ENCODE results near the gene DIP2C. TPM values are rescaled to one million over a fixed set of nuclear protein-coding genes. Genes with fewer than 3 reads are reported as not detected.

Gene DIP2C
- total RNA-seq, 1 experiment from 2014 or later: 10.7 TPM

DNA sequence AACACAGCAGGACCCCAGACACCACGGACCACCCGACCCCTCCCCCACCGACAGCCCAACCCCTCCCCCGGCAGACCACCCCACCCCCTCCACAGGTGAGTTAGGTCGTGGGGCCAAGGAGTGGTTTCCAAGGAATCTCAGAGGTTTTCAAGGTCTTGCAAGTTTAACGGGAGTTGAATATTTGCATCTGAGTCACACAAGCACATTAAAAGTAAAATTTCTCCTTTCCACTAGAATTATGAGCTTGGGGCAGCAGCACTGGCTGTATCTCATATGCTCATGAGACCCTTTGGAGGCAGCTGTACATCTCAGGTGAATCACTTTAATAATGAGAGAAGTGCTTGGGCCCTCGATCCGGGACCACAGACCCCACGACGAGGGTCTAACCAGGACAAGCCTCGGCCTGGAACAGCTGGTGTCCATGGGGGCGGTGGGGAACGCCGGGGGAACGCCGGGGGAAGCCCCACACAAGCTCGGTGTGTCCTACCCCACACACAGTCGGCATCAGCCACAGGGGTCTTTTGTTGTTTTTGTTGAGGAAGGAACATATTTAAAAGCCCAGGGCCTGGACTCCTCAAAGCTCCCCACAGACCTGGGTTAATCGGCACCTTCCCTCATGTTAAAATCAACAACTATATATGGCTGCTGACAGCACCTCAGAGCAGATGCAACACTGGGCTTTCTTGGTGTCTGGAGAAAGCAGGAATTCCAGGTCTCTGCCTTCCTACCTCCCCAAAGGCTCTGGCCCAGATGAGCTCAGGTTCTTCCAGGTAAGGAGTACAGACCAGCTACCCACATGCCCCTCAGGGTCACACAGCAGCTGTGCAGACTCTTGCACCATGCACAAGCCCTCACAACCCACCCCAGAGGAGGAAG is 130.3 kb downstream of the DIP2C start:
- Histone ChIP-seq H3K27me3 (no peaks in the 10 kb centered on the region), H3K36me3 (no peaks in the 10 kb centered on the region), H3K4me3 (no peak overlapping the region), H3K9me3 (peaks cover 3% of the 10 kb centered on the region; the same call in 1 of the 2 replicates)
- no peak for DNase-seq

DNA sequence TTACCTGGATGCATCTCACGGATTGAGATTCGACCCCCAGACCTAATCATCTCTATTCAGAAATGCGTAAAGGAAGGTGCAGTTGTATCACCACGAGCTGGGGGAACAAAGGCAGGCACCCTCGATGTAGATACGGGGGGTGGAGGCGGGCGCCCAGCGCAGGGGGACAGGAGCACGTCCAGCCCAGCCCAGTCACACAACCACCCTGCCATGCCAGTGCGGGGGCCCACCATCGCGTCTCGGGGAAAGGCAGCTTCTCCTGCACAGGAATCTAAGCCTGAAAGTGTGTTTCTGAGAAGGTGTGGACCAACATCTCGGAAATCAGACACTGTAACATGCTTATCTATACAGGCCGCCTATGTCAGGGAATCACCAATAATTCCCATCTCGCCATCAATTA is 131.1 kb downstream of the DIP2C start:
- H3K4me3 ChIP-seq: no peak overlapping the region
- DNase-seq: no peak
- H3K27me3 ChIP-seq: no peaks in the 10 kb centered on the region
- H3K36me3 ChIP-seq: no peaks in the 10 kb centered on the region
- H3K9me3 ChIP-seq: no peaks in the 10 kb centered on the region

DNA sequence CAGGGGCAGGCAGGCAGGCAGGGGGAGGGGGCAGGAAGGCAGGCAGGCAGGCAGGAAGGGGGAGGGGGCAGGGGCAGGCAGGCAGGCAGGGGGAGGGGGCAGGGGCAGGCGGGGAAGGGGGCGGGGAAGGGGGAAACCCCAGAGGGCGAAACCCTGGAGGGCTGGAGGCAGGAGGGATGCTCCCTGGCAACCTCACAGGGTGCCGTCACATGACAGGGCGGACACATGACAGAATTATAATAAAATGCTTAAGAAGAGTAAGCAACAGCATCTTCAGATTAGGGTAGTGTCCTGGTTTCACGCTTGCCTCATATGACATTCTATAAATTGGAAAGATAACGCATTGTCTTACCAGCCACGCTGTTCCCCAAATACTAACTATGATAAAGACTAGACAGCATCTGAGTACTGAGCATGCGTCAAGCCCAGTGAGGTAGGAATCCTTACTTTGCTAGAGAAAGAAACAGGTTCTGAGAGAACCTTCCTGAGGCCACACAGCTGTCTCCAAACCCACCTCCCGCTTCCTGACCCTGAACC is 131.6 kb downstream of the DIP2C start:
- H3K9me3 ChIP-seq: no peaks in the 10 kb centered on the region
- DNase-seq: no peak
- H3K36me3 ChIP-seq: no peaks in the 10 kb centered on the region
- H3K27me3 ChIP-seq: no peaks in the 10 kb centered on the region
- H3K4me3 ChIP-seq: no peak overlapping the region

DNA sequence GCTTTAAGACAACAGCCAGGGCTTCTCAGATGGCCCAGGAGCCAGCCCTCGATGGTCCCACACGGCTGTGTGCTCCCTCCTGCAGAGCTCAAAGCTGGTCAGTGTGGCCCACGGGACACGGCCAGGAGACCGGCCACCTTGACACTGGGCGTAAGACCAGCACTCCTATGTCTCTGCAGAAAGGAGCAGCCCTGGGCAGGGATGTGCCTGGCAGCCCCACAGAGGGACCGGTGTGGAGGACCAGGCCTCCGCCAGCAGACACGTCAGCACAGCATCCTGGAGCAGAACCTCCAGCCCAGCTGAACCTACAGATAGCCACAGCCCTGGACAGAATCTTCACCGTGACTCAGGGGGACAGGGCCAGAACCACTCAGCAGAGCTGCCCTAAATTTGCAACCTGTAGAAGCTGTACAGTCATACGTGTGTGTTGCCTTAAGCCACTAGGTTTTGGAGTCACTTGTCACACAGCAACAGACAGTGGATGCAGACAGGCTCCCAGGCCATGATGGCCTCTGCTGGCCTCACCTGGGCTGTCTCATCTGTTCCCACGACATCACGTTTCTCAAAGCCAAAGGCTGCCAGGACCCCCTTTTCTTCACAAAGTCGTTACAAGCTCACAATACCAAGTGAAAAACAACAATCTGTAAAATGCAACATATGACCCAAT is 132.4 kb downstream of the DIP2C start:
- DNase-seq: no peak
- H3K4me3 ChIP-seq: no peak overlapping the region
- H3K36me3 ChIP-seq: no peaks in the 10 kb centered on the region
- no peaks in the 10 kb centered on the region for H3K27me3 ChIP-seq
- no peaks in the 10 kb centered on the region for H3K9me3 ChIP-seq

DNA sequence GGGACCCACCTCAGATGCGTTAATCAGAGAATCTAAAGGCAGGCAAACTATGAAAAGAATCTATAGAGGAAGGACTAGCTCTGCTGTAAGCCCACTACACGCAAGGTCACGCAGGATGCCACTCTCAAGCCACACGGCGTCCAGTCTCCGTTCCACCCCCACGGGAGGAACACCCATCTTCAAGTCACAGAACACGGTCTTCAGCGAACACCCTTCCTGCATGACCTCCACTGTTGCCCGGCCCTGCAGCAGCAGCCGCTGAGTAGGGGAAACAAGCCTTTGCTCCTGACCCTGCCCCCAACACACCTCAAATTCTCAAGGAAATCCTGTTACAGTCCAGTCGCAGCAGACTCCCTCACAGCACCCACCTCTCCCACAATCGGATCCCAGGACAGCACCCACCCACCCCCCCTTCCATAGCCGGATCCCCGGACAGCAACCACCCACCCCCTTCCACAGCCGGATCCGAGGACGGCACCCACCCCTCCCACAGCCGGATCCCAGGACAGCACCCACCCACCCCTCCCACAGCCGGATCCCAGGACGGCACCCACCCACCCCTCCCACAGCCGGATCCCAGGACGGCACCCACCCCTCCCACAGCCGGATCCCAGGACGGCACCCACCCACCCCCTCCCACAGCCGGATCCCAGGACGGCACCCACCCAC is 133.7 kb downstream of the DIP2C start:
- no peaks in the 10 kb centered on the region for H3K27me3 ChIP-seq
- no peaks in the 10 kb centered on the region for H3K36me3 ChIP-seq
- H3K9me3 ChIP-seq: no peaks in the 10 kb centered on the region
- no peak for DNase-seq
- H3K4me3 ChIP-seq: no peak overlapping the region

DNA sequence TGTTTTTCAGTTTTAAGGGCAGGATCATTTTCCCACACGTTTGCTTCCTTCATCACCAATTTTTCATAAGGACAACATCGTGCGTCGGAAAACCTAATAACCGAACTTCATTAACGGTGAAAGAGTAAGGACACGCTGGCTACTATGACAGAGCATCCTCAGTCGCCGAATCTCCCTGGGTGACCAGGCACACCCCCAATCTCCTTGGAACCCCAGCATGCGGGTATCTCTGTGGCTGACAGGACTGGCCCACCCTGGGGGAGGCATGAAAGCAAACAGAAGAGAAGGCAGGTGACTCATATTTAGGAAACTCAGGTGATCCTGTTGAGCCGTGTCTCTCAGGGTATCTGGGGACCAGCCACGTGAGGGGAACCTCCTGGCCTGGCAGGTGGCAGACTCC is 134.2 kb downstream of the DIP2C start:
- DNase-seq: no peak
- Histone ChIP-seq H3K36me3 (no peaks in the 10 kb centered on the region), H3K4me3 (no peak overlapping the region)

DNA sequence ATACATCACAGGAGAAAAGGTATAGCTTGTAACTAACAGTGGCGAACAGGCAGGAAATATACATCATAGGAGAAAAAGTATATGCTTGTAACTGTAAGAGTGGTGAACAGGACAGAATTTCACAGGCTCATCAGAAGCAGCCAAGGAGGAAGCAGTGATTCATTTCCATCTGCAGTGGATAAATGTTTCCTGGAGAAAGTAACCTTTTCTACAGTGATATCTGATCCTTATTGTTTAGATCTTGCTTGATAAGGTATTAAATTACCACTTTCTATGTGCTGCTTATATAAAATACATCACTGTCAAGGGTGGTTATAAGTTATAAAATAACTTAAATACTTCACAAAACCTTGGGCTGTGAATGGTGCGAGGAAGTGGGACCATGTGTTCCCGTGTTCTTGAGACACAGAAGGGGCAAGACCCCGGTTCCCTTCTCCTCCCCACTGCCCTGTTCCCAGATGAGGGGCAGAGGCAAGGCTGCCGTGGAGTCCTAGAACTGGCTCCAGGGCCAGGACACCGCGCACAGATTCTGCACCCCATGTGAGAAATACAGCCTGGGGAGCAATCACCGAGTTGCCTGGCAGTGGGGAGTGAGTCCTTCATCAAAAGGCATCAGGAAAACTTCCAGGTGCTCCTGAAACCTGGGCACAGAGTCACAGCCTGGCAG is 135.2 kb downstream of the DIP2C start:
- Histone ChIP-seq H3K9me3 (no peaks in the 10 kb centered on the region), H3K27me3 (no peaks in the 10 kb centered on the region), H3K36me3 (no peaks in the 10 kb centered on the region), H3K4me3 (no peak overlapping the region)
- no peak for DNase-seq

More for the DNA sequence above, 134.2 kb downstream of the DIP2C start:
- H3K9me3 ChIP-seq: no peaks in the 10 kb centered on the region
- no peaks in the 10 kb centered on the region for H3K27me3 ChIP-seq

DNA sequence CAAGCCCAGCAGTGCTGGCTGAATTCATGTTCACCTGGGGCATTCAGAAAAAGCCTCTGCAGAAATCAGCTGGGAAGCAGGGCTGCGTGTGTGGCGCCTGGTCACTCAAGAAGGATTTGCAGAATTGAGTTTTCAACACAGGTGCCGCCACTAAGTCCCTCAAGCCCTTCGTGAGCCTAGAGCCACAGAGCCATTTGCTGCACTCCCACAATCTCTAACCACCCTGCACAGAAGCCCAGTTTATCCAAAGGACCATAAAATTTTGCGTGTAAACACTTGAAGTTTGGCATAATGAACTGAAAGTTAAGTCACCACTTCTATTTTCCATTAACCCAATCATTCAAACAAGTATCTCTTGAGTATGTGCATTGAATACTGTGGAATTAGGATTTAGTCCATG is 136.2 kb downstream of the DIP2C start:
- Histone ChIP-seq H3K4me3 (no peak overlapping the region), H3K36me3 (no peaks in the 10 kb centered on the region), H3K27me3 (no peaks in the 10 kb centered on the region), H3K9me3 (no peaks in the 10 kb centered on the region)
- no peak for DNase-seq

DNA sequence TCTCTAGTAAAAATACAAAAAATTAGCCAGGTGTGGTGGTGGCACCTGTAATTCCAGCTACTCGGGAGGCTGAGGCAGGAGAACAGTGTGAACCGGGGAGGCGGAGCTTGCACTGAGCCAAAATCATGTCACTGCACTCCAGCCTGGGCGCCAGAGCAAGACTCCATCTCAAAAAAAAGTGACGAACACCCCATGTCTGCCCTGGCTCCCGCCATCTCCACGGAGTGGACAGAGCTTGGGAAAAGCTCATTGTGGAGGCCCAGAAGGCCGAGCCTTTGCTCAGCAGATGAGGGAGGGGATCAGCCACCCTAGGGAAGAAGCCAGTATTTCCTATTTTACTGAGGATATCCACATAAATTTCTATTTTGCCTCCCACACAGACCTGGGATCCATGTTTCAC is 136.8 kb downstream of the DIP2C start:
- Histone ChIP-seq H3K9me3 (no peaks in the 10 kb centered on the region), H3K27me3 (no peaks in the 10 kb centered on the region), H3K36me3 (no peaks in the 10 kb centered on the region), H3K4me3 (no peak overlapping the region)
- DNase-seq: no peak

DNA sequence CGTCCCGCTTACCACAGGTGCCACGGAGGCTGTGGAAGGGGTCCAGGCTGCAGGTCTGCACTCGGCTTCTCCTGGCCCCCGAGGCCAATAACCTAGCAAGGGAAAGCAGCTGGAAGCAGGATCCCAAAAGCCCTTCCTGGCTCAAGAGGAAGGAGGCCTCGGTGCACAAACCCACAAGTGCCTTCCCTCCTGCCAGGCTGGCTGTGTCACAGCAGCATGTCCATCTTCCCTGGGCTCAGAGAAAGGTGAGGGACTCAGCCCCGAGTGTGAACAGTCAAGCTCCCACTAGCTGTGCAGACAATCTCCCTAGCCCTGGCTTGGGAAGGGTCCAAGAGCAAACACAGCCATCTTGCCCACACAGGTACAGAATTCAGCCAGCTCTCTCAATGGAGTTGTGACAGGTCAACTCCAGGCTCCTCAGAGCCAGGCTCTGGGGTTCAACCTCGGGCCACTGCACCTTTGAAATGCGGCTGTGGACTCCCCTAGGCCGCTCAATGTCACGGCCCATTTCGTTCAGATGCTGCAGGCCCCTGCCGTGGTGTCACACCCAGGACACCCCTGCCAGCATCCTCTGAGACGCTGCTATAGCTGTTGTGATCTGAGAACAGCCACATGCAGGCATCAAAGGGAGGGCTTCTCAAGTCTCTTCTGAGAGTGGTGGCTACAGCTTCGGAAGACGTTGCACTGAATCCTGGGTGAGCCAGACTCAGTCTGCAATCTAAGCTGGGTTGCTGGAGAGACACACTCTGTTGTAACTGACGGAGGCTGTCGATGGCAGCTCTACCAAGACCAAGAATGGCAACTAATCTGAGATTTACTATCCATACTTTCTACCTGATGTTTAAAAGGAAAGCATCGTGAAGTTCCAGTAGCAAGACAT is 137.9 kb downstream of the DIP2C start:
- Histone ChIP-seq H3K27me3 (no peaks in the 10 kb centered on the region), H3K4me3 (no peak overlapping the region), H3K9me3 (no peaks in the 10 kb centered on the region), H3K36me3 (no peaks in the 10 kb centered on the region)
- DNase-seq: no peak

DNA sequence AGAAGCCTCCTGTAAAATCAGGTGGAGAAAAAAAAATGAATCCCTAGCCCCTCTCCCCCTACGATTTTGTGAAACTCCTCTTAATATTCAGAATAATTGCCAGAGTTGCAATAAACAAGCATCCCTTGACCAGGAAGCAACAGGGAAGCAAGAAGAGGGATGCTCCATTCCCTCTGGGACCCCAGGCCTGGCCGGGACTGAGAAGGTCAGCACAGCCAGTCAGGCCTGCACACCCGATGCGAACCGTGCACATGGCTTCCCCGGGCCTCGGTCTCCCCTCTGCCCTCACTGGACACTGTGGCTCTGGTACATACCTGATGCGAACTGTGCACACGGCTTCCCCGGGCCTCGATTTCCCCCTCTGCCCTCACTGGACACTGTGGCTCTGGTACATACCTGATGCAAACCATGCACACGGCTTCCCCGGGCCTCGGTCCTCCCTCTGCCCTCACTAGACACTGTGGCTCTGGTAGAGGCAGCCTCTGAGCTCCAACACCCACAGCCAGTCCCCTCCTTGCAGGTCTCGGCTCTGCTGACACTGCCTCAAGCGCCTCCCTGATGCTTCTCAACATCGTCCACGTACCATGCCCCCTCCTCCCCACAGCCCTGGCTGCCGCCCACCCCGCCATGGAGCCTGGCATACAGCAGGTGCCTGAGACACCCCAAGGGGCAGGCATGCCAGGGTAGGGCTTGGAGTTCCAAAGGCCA is 138.6 kb downstream of the DIP2C start:
- DNase-seq: no peak
- no peaks in the 10 kb centered on the region for H3K36me3 ChIP-seq
- no peak overlapping the region for H3K4me3 ChIP-seq
- no peaks in the 10 kb centered on the region for H3K9me3 ChIP-seq
- H3K27me3 ChIP-seq: no peaks in the 10 kb centered on the region

DNA sequence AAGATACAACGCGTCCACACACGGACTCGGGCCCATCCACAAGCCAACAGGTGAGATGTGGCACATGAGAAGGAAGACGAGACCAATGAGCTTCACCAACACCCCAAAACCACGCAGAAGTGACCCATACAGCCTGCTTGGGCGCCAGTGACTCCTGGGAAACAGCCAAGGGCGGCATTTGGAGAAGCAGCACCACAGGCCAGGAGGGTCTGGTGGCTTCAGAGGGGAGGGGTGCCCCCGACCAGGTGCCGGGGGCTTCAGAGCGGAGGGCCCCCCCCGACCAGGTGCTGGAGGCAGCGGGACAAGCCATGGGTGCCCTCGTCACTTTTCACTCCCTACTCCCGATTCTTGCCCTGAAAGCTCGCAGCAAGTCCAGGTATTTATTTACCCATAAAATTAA is 140.1 kb downstream of the DIP2C start:
- Histone ChIP-seq H3K27me3 (no peaks in the 10 kb centered on the region), H3K9me3 (no peaks in the 10 kb centered on the region), H3K36me3 (no peaks in the 10 kb centered on the region), H3K4me3 (no peak overlapping the region)
- no peak for DNase-seq

DNA sequence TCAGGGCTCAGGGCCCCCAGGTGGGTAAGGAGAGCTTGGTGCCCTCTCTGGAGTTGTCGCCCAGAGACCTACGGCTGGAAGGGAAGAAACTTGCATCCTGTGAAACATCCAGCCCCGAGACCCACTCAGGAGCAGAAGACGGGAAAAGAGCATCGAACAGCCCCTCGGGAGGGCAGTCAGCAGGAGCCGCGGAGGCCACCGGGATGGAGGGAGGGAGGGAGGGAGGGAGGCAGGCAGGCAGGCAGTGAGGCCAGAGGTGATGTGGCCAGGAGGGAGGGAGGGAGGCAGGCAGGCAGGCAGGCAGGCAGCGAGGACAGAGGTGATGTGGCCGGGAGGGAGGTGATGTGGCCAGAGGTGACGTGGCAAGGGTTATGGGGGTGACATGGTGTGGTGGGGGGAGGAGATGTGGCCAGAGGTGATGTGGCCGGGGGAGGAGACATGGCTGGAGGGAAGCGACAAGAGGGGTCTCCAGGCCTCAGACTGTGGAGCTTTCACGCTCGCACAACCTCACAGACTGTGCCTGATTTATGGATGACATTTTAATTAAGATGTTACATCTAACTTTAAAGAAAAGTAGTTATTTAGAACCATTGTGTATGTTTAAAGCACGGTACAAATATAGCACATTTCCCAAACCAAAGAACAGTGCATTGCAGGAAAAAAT is 141.1 kb downstream of the DIP2C start:
- Histone ChIP-seq H3K4me3 (no peak overlapping the region), H3K27me3 (no peaks in the 10 kb centered on the region), H3K36me3 (no peaks in the 10 kb centered on the region; the same call in 1 of the 2 replicates), H3K9me3 (no peaks in the 10 kb centered on the region)
- no peak for DNase-seq

DNA sequence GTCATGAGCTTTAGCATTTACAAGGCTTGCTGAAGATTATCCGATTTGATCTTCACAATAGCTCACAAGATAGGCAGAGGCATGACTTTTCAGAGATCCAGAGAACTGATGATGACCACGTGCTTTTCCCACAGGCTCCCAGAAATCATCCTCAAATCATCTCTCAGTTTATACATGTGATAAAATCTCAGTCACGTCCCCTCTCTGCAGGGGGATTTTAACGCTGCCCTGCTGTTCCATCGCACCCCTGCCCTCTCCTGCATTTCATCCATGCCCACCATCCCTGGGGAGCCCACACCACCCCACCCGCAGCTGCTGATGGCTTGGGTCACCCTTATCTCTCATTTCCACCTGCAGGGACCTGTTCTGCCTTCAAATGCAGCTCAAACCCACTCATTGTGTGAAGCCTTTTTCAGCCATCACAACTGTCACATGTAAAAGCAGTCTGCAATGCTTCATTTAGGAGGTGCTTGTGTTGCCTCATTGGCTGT is 141.8 kb downstream of the DIP2C start:
- H3K9me3 ChIP-seq: no peaks in the 10 kb centered on the region
- no peak overlapping the region for H3K4me3 ChIP-seq

More for the DNA sequence above, 141.8 kb downstream of the DIP2C start:
- Histone ChIP-seq H3K27me3 (no peaks in the 10 kb centered on the region), H3K36me3 (no peaks in the 10 kb centered on the region; the same call in 1 of the 2 replicates)
- DNase-seq: no peak

All from MG63 (cell line).